H1 (cell line): ENCODE results near the gene FKBP2. TPM values are rescaled to one million over a fixed set of nuclear protein-coding genes. Genes with fewer than 3 reads are reported as not detected.

ENCODE experiments used
- E2F6 ChIP-seq: IDR thresholded peaks from 2 replicates; pipeline ENCODE4 v1.6.1; 2012; ENCODE audit warnings: inconsistent platforms
- EGR1 ChIP-seq: IDR thresholded peaks from 2 replicates; pipeline ENCODE4 v1.6.1; 2011; ENCODE audit warnings: low read depth, low read length, borderline replicate concordance
- GTF2F1 ChIP-seq: IDR thresholded peaks from 2 replicates; pipeline ENCODE4 v1.6.1; 2012; ENCODE audit warnings: low read depth, low read length, improper control_type of control experiment, borderline replicate concordance
- JUND ChIP-seq: IDR thresholded peaks from 2 replicates; pipeline ENCODE4 v1.6.1; 2011; ENCODE audit warnings: mild to moderate bottlenecking, improper control_type of control experiment, low read length
- SAP30 ChIP-seq: fragments of 300-600 bp; sonication (generic); IDR thresholded peaks from 2 replicates; pipeline ENCODE4 v1.7.1; 2012; ENCODE audit warnings: low read length, moderate library complexity, mild to moderate bottlenecking, inconsistent platforms; ENCODE audit not compliant: insufficient read depth, insufficient replicate concordance
- polyA plus RNA-seq, 7 experiments: library from polyadenylated mRNA; depleted of rRNA in 3 of 7; stranded (reverse) in 5 of 7; unstranded in 2 of 7; fragments of >200 nt in 5 of 7; fragments of 200-250 nt in 2 of 7; gene quantifications; 1 replicate in 5 of 7; 2 replicates in 1 of 7; 4 replicates in 1 of 7; pipeline versions ENCODE4 v1.2.1 to v1.2.3, GENCODE V29; 2011 to 2013; ENCODE audit warnings: missing spikeins in 2 of 7, mixed read lengths in 2 of 7
- total RNA-seq: library from RNA; stranded (reverse); fragmentation: NEBNext Ultra II Directional; extraction: Animal tissue kit (Norgen Biotek cat#: 25700); gene quantifications from 2 replicates; pipeline ENCODE4 v1.2.1, GENCODE V29; 2021
- TF ChIP-seq, protein P1 (sequence below): fragments of 300-600 bp; sonication (generic); IDR thresholded peaks from 2 replicates; pipeline ENCODE4 v1.7.1; 2012; ENCODE audit warnings: low read length, moderate library complexity, mild to moderate bottlenecking, inconsistent platforms; ENCODE audit not compliant: insufficient replicate concordance

The FKBP2 gene
- total and polyA plus RNA-seq, 2 of the 8 experiments (the other 6 are each of a cell fraction or from before 2014, with no cell fraction given), result 41.7 to 52.5 TPM

DNA sequence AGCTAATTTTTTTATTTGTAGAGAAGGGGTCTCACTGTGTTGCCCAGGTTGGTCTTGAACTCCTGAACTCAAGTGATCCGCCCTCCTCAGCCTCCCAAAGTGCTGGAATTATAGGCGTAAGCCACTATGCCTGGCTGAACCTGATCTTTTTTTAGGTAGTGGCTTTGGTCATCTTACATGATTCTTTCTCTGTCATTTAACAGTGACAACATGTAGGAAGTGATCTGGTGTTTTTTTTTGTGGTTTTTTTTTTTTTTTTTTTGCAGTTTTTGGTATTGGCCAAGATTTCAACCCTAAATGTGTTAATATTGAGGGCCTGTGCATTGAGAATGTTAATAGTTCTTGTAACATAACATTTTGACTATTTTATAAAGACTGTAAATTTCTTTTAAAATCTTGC is 42.4 kb upstream of the FKBP2 start (continued):
- TF ChIP-seq, protein P1, sequence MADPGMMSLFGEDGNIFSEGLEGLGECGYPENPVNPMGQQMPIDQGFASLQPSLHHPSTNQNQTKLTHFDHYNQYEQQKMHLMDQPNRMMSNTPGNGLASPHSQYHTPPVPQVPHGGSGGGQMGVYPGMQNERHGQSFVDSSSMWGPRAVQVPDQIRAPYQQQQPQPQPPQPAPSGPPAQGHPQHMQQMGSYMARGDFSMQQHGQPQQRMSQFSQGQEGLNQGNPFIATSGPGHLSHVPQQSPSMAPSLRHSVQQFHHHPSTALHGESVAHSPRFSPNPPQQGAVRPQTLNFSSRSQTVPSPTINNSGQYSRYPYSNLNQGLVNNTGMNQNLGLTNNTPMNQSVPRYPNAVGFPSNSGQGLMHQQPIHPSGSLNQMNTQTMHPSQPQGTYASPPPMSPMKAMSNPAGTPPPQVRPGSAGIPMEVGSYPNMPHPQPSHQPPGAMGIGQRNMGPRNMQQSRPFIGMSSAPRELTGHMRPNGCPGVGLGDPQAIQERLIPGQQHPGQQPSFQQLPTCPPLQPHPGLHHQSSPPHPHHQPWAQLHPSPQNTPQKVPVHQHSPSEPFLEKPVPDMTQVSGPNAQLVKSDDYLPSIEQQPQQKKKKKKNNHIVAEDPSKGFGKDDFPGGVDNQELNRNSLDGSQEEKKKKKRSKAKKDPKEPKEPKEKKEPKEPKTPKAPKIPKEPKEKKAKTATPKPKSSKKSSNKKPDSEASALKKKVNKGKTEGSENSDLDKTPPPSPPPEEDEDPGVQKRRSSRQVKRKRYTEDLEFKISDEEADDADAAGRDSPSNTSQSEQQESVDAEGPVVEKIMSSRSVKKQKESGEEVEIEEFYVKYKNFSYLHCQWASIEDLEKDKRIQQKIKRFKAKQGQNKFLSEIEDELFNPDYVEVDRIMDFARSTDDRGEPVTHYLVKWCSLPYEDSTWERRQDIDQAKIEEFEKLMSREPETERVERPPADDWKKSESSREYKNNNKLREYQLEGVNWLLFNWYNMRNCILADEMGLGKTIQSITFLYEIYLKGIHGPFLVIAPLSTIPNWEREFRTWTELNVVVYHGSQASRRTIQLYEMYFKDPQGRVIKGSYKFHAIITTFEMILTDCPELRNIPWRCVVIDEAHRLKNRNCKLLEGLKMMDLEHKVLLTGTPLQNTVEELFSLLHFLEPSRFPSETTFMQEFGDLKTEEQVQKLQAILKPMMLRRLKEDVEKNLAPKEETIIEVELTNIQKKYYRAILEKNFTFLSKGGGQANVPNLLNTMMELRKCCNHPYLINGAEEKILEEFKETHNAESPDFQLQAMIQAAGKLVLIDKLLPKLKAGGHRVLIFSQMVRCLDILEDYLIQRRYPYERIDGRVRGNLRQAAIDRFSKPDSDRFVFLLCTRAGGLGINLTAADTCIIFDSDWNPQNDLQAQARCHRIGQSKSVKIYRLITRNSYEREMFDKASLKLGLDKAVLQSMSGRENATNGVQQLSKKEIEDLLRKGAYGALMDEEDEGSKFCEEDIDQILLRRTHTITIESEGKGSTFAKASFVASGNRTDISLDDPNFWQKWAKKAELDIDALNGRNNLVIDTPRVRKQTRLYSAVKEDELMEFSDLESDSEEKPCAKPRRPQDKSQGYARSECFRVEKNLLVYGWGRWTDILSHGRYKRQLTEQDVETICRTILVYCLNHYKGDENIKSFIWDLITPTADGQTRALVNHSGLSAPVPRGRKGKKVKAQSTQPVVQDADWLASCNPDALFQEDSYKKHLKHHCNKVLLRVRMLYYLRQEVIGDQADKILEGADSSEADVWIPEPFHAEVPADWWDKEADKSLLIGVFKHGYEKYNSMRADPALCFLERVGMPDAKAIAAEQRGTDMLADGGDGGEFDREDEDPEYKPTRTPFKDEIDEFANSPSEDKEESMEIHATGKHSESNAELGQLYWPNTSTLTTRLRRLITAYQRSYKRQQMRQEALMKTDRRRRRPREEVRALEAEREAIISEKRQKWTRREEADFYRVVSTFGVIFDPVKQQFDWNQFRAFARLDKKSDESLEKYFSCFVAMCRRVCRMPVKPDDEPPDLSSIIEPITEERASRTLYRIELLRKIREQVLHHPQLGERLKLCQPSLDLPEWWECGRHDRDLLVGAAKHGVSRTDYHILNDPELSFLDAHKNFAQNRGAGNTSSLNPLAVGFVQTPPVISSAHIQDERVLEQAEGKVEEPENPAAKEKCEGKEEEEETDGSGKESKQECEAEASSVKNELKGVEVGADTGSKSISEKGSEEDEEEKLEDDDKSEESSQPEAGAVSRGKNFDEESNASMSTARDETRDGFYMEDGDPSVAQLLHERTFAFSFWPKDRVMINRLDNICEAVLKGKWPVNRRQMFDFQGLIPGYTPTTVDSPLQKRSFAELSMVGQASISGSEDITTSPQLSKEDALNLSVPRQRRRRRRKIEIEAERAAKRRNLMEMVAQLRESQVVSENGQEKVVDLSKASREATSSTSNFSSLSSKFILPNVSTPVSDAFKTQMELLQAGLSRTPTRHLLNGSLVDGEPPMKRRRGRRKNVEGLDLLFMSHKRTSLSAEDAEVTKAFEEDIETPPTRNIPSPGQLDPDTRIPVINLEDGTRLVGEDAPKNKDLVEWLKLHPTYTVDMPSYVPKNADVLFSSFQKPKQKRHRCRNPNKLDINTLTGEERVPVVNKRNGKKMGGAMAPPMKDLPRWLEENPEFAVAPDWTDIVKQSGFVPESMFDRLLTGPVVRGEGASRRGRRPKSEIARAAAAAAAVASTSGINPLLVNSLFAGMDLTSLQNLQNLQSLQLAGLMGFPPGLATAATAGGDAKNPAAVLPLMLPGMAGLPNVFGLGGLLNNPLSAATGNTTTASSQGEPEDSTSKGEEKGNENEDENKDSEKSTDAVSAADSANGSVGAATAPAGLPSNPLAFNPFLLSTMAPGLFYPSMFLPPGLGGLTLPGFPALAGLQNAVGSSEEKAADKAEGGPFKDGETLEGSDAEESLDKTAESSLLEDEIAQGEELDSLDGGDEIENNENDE, result no peak
- TF ChIP-seq SAP30, result no peak
- no peak for TF ChIP-seq GTF2F1
- TF ChIP-seq JUND, result no peak
- TF ChIP-seq E2F6, result no peak
- TF ChIP-seq EGR1, result no peak
- TF ChIP-seq, all 59 proteins: peak for 0
